Sigmoid colon (tissue), 7 donors: ENCODE measurements around the gene TPCN1. TPM values are rescaled to one million over a fixed set of nuclear protein-coding genes. Genes with fewer than 3 reads are reported as not detected.

Experiments
- DNase-seq: peaks from one replicate; pipeline ENCODE4 v3.0.0-alpha.2; 2019
- H3K27ac ChIP-seq, 4 donors: fragments of 200-600 bp; sonication (generic); one replicate each; pipeline ENCODE4 v1.5.1; 2016 to 2019; ENCODE audit warnings: mild to moderate bottlenecking in 1 of 4
- H3K27me3 ChIP-seq, 3 donors: fragments of 200-600 bp; sonication (generic); one replicate each; pipeline ENCODE4 v1.5.1; 2019; ENCODE audit warnings: mild to moderate bottlenecking in 1 of 3
- H3K36me3 ChIP-seq, 4 donors: fragments of 200-600 bp; sonication (generic); one replicate each; pipeline ENCODE4 v1.5.1; 2016 to 2019
- H3K4me1 ChIP-seq, 4 donors: fragments of 200-600 bp; sonication (generic); one replicate each; pipeline ENCODE4 v1.5.1; 2017 to 2019
- H3K4me3 ChIP-seq, 4 donors: fragments of 200-600 bp; sonication (generic); one replicate each; pipeline ENCODE4 v1.5.1; 2017 to 2019; ENCODE audit warnings: mild to moderate bottlenecking in 2 of 4, moderate library complexity in 1 of 4
- H3K9me3 ChIP-seq, 4 donors: fragments of 200-600 bp in 3 of 4; sonication (generic) in 3 of 4; one replicate each; pipeline versions ENCODE4 v1.5.1 to v1.6.1; 2013 to 2019
- CTCF ChIP-seq, 4 experiments: fragments of 450-650 bp in 3 of 4; fragments of 200-600 bp in 1 of 4; IDR thresholded peaks; one replicate each; pipeline ENCODE4 v1.5.1; 2016 to 2019; ENCODE audit warnings: antibody characterized with exemption in 4 of 4, mild to moderate bottlenecking in 3 of 4, moderate library complexity in 2 of 4
- EP300 ChIP-seq, 4 donors: sonication (generic); formaldehyde crosslinking; IDR thresholded peaks; one replicate each; pipeline ENCODE4 v1.6.1; 2017; ENCODE audit warnings: antibody characterized with exemption in 4 of 4
- POLR2A ChIP-seq, 2 donors: fragments of 450-650 bp; IDR thresholded peaks; one replicate each; pipeline ENCODE4 v1.6.1; 2016; ENCODE audit warnings: antibody characterized with exemption in 2 of 2, mild to moderate bottlenecking in 2 of 2, moderate library complexity in 2 of 2
- POLR2AphosphoS5 ChIP-seq, 4 donors: sonication (generic); formaldehyde crosslinking; IDR thresholded peaks; one replicate each; pipeline ENCODE4 v1.6.1; 2017; ENCODE audit warnings: antibody characterized with exemption in 4 of 4
- WGBS, 2 donors: extraction: QIAGEN DNeasy Blood & Tissue Kit; methylation state at CpG; one replicate each; pipeline ENCODE4 v1.1.7; 2013; 5-methylcytosine and 5-hydroxymethylcytosine counted together
- intact Hi-C: fragments of 100-400 bp; cut with DNase I; formaldehyde crosslinking; loops from one replicate; pipeline ENCODE4 v1.15.1; 2023
- polyA plus RNA-seq, 3 donors: library from polyadenylated mRNA; stranded (reverse); fragments of 200-250 nt; gene quantifications; one replicate each; pipeline ENCODE4 v1.2.3, GENCODE V29; 2013
- total RNA-seq, 4 donors: library from RNA; depleted of rRNA; stranded (reverse); fragments of >200 nt; gene quantifications; one replicate each; pipeline ENCODE4 v1.1.0, GENCODE V29; 2016
- donor health status: healthy with polysubstance abuse.
- donor health status: Bipolar disorder and iron deficiency.
- donor health status: healthy.

The TPCN1 gene
- total and polyA plus RNA-seq, 7 donors: 6.0 to 51.5 (median 28.3) TPM

- 95% methylated on average over 12 of the region's 12 CpGs for WGBS, 2 donors
- H3K4me3 ChIP-seq: no peak overlapping the region
- peaks cover 0 to 2% (median 0%) of the 10 kb centered on the region in 4 donors for H3K9me3 ChIP-seq
- no peak overlapping the region for H3K27ac ChIP-seq
- peaks cover 0 to 26% (median 8%) of the 10 kb centered on the region in 4 donors for H3K36me3 ChIP-seq
- no peaks in the 10 kb centered on the region for H3K27me3 ChIP-seq
- H3K4me1 ChIP-seq: peaks cover 6 to 29% (median 28%) of the 10 kb centered on the region in 4 donors
- no peak for TF ChIP-seq CTCF (IDR thresholded peaks at IDR 0.05)
- TF ChIP-seq POLR2A (IDR thresholded peaks at IDR 0.05): no peak
- TF ChIP-seq EP300 (IDR thresholded peaks at IDR 0.05): no peak
- no peak for TF ChIP-seq POLR2AphosphoS5 (IDR thresholded peaks at IDR 0.05)
- intact Hi-C loops: loop anchor here (10.0 kb wide), 1 partner anchor 65 kb away; the partner anchor contains the start of genes DDX54 and RITA1
- DNase-seq: no peak
These were observed 28.3 kb downstream of the TPCN1 start for GRCh38 chr12:113249546-113249945.

- Histone ChIP-seq H3K4me3 (no peak overlapping the region), H3K27ac (no peak overlapping the region), H3K27me3 (no peaks in the 10 kb centered on the region), H3K4me1 (peaks cover 6 to 24% (median 23%) of the 10 kb centered on the region in 4 donors), H3K36me3 (peaks cover 0 to 26% (median 8%) of the 10 kb centered on the region in 4 donors), H3K9me3 (peaks cover 0 to 2% (median 0%) of the 10 kb centered on the region in 4 donors)
- WGBS, 2 donors: 93 to 94% methylated on average over 6 of the region's 6 CpGs
- intact Hi-C loops: no loop called here
- TF ChIP-seq POLR2A (IDR thresholded peaks at IDR 0.05): no peak
- TF ChIP-seq POLR2AphosphoS5 (IDR thresholded peaks at IDR 0.05): no peak
- no peak for TF ChIP-seq EP300 (IDR thresholded peaks at IDR 0.05)
- no peak for TF ChIP-seq CTCF (IDR thresholded peaks at IDR 0.05)
- DNase-seq: no peak
These were observed 28.8 kb downstream of the TPCN1 start for GRCh38 chr12:113250045-113250444.

- 96 to 97% methylated on average over 16 of the region's 16 CpGs for WGBS, 2 donors
- Histone ChIP-seq H3K27ac (no peak overlapping the region), H3K4me3 (no peak overlapping the region), H3K4me1 (peaks cover 0 to 11% (median 10%) of the 10 kb centered on the region in 4 donors), H3K27me3 (no peaks in the 10 kb centered on the region), H3K9me3 (peaks cover 0 to 2% (median 0%) of the 10 kb centered on the region in 4 donors), H3K36me3 (peaks cover 0 to 26% (median 8%) of the 10 kb centered on the region in 4 donors)
- intact Hi-C loops: no loop called here
- TF ChIP-seq POLR2A (IDR thresholded peaks at IDR 0.05) (no peak), POLR2AphosphoS5 (IDR thresholded peaks at IDR 0.05) (no peak), EP300 (IDR thresholded peaks at IDR 0.05) (no peak), CTCF (IDR thresholded peaks at IDR 0.05) (no peak)
- DNase-seq: no peak
These were observed 30.3 kb downstream of the TPCN1 start for GRCh38 chr12:113251404-113252070.

- DNase-seq: no peak
- Histone ChIP-seq H3K9me3 (peaks cover 0 to 2% (median 0%) of the 10 kb centered on the region in 4 donors), H3K27me3 (no peaks in the 10 kb centered on the region), H3K4me3 (no peak overlapping the region), H3K36me3 (peaks cover 0 to 26% (median 8%) of the 10 kb centered on the region in 4 donors), H3K4me1 (peaks cover 0 to 1% (median under 1%) of the 10 kb centered on the region in 4 donors), H3K27ac (no peak overlapping the region)
- 95 to 97% methylated on average over 10 of the region's 10 CpGs for WGBS, 2 donors
- no peak for TF ChIP-seq POLR2AphosphoS5 (IDR thresholded peaks at IDR 0.05)
- no peak for TF ChIP-seq CTCF (IDR thresholded peaks at IDR 0.05)
- intact Hi-C loops: no loop called here
These were observed 31.2 kb downstream of the TPCN1 start for GRCh38 chr12:113252494-113252893.
